ENCODE results near the gene INSYN1.
"Not testable (repeated sequence)": the region's sequence is repeated elsewhere in the genome, so short reads cannot be mapped to it uniquely, and the experiment has no call there.

Gene INSYN1

GRCh38 chr15:73714695-73715301, 38.4 kb downstream of the INSYN1 start:
- DNase-seq (ENCODE audit: low read depth), result no peak

GRCh38 chr15:73712107-73712506, 41.0 kb downstream of the INSYN1 start:
- DNase-seq (ENCODE audit: low read depth), result no peak

- DNase-seq (ENCODE audit: low read depth), result no peak
These were observed 41.6 kb downstream of the INSYN1 start for GRCh38 chr15:73711526-73711925.

GRCh38 chr15:73710321-73710720, 42.8 kb downstream of the INSYN1 start:
- DNase-seq (ENCODE audit: low read depth), result no peak

- no peak for DNase-seq (ENCODE audit: low read depth)
These were observed 43.5 kb downstream of the INSYN1 start for GRCh38 chr15:73709686-73710085.

GRCh38 chr15:73709241-73709640, 43.9 kb downstream of the INSYN1 start:
- DNase-seq (ENCODE audit: low read depth), result no peak

- no peak for DNase-seq (ENCODE audit: low read depth)
These were observed 44.5 kb downstream of the INSYN1 start for GRCh38 chr15:73708691-73709090.

GRCh38 chr15:73704869-73705645, 48.1 kb downstream of the INSYN1 start:
- DNase-seq (ENCODE audit: low read depth), result peak; percentile 37

GRCh38 chr15:73704142-73704868, 48.8 kb downstream of the INSYN1 start:
- not testable (repeated sequence) for DNase-seq (ENCODE audit: low read depth)

- not testable (repeated sequence) for DNase-seq (ENCODE audit: low read depth)
These were observed 49.5 kb downstream of the INSYN1 start for GRCh38 chr15:73703601-73704000.

GRCh38 chr15:73702311-73703239, 50.6 kb downstream of the INSYN1 start:
- not testable (repeated sequence) for DNase-seq (ENCODE audit: low read depth)

- peak; percentile 65 for DNase-seq (ENCODE audit: low read depth)
These were observed 52.9 kb downstream of the INSYN1 start for GRCh38 chr15:73700041-73700842.

- DNase-seq (ENCODE audit: low read depth), result no peak
These were observed 53.7 kb downstream of the INSYN1 start for GRCh38 chr15:73699249-73700040.

GRCh38 chr15:73697033-73697467, 56.1 kb downstream of the INSYN1 start:
- peak; percentile 49 for DNase-seq (ENCODE audit: low read depth)

GRCh38 chr15:73696641-73697001, 56.5 kb downstream of the INSYN1 start:
- no peak for DNase-seq (ENCODE audit: low read depth)

- DNase-seq (ENCODE audit: low read depth), result no peak
These were observed 57.1 kb downstream of the INSYN1 start for GRCh38 chr15:73695773-73696640.

GRCh38 chr15:73694419-73694818, 58.7 kb downstream of the INSYN1 start:
- no peak for DNase-seq (ENCODE audit: low read depth)

GRCh38 chr15:73691396-73691795, 61.8 kb downstream of the INSYN1 start:
- no peak for DNase-seq (ENCODE audit: low read depth)

- DNase-seq (ENCODE audit: low read depth), result no peak
These were observed 64.7 kb downstream of the INSYN1 start for GRCh38 chr15:73688455-73688854.
